T1000 (cell line): ENCODE data around the gene SMTNL2.

Experiments
- DNase-seq: peaks from one replicate; lab custom pipeline; 2025; ENCODE audit warnings: mixed read lengths; lab: John Stamatoyannopoulos, UW

The SMTNL2 gene

DNA sequence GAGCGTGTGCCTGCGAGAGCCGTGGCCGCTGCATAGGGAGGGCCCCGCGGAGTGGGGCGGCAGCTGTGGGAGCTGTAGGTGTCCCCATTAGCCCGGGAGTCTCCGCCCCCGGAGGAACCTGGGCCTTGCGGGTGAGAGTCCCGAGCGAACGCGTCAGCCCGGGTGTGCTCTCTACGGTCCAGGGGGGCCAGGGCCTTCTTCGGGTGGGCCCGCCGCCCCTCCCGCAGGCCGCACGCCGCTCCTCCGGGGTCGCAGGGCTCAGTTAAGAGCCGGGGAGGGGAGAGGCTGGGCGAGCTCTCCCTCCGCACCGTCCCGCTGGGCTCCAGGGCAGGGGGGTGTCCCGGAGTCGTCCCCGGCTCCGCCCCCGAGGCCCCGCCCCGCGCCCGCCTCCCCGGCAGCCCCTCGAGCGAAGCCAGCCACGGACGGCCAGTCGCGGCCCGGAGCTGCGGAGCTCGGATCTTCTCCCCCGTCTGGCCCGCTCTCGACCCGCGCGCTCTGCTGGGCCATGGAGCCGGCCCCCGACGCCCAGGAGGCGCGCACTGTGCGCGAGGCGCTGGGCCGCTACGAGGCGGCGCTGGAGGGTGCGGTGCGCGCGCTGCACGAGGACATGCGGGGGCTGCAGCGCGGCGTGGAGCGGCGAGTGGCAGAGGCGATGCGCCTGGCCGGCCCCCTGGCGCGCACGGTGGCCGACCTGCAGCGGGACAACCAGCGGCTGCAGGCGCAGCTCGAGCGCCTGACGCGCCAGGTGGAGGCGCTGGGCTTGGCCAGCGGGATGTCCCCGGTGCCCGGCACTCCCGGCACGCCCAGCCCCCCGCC lies at the start of gene SMTNL2:
Gene SMTNL2 (plus strand): TSS at position 429 of the 816 bp plus-strand sequence. CDS start 77 bp downstream, at position 506.
- DNase-seq = no peak

- DNase-seq = no peak
Measured at GRCh38 chr17:4534928-4535666, 49.2 kb upstream of the SMTNL2 start.

DNA sequence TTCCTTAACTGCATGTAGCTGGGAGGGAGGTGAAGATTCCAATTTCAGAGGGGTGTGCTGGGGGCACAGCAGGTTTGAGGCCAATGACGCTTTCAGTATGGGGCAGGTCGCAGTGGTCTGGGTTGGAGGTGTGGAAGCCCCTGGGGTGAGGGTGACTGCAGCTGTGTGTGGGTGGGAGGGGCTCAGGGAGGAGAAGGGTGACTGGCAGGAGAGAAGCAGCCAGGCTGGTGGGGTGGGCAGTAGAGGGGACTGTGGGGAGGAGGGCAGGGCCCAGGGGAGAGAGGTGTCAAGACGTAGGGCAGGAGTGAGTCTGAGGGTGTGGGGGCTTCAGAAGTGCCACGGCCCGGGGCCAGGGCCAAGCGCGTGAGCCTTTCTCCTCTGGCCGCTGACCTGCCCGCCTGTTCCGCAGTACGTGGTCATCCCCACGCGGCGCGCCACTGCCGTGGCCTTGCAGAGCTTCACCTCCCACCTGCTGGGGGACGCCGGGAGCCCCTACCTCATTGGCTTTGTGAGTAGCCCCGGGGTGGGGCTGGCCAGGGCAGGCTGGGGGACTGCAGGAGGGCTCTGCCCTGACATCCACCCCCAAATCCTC lies 48.6 kb upstream of the SMTNL2 start:
- no peak for DNase-seq

- no peak for DNase-seq
Measured at GRCh38 chr17:4536259-4536741, 48.0 kb upstream of the SMTNL2 start.

GRCh38 chr17:4536742-4537411 lies 47.5 kb upstream of the SMTNL2 start:
- DNase-seq = no peak

- no peak for DNase-seq
Measured at GRCh38 chr17:4537451-4538235, 46.7 kb upstream of the SMTNL2 start.

DNA sequence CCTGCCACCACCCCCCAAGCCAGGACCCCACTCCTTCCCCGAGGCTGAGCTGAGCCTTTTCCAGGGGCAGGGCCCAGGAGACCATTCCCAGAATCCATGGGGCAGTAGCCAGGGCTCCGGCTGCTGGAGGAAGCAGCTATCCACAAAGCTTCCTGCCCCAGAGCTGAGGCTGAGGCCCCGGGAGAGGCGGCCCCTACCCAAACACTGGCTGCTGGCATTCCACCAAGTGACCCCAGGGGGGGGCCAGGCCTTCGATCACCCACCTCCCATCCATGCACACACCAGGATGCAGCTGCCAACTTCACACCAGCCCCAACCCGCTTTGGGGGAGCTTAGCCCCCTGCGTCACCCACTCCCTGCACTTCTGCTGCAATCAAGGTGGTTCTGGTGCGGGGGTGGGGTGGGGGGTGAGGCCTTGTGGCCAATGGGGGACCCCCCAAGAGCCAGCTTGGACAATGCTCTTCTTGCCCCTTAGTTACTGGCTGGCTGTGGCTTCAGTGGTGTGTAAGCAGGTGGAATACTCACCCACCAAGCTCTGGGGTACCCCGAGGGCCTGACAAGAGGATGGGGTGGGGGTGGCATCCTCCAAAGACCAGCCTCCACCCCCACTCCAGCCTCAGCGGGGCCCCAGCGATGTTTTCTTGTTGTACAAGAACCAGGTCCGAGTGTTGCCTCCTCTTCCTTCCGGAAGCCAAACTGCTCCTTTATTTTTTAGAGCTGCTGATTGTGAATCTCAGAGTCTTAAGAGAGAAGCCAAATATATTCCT lies 45.9 kb upstream of the SMTNL2 start:
- no peak for DNase-seq

GRCh38 chr17:4539025-4539424 lies 45.3 kb upstream of the SMTNL2 start:
- no peak for DNase-seq

DNA sequence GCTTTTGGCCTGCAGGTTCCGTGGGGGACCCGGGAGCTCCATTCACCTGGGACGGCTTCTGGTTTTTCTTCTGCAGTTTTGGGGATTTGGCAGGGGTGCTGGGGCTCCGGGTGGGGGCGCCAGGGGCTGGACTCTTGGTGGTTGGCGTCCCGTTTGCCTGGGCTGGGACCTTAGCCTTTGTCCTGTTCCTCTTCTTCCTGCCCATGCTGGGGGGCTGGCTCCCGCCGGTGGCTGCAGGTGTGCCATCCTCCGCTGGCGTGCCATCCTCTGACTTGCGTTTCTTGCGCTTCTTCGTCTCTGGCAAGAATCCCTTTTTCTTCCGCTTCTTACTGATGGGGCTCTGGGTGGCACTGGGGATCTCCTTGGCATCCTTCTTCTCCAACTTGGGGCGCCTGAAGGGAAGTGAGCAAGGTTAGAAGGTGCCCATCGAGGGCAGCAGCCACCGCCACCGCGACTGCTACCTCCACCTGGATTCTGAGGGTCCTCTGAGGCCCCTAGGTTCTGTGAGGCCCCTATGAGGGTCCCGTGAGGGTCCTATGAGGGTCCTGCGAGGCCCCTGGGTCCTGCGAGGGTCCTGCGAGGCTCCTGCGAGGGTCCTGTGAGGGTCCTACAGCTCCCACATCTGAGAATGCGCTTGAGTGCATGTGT lies 44.6 kb upstream of the SMTNL2 start:
- no peak for DNase-seq

GRCh38 chr17:4540224-4540651 lies 44.1 kb upstream of the SMTNL2 start:
- DNase-seq = no peak

DNA sequence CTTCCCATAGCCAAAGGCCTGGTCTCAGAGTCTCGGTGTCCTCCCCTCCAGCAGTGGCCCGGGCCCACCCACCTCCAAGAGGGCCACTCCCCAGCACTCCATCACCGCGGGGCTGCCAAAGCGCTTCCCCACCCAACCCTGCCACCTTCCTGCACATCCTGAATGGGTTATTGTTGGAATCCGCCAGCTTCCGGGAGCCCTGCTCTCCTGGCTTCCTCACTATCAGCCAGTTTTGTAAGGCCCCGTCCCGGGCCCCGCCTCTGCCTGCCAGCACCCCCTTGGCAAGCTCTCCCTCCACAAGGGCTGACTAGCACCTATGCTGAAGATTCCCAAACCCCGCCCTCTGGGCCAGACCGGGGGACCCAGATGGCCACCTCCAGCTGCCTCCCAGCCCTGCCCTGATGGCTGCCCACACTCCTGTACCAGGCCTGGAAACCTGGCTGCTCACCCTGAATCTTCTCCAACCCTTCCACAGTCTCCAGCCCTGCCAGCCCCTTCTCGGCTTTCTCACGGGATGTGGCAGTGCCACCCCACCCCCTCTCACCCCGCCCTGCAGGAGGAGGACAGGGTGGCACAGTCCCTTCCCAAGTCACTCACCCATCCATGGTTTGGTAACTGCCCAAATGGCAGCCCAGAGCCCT lies 43.5 kb upstream of the SMTNL2 start:
- DNase-seq = no peak

- DNase-seq = no peak
Measured at GRCh38 chr17:4541328-4542002, 42.9 kb upstream of the SMTNL2 start.

GRCh38 chr17:4542003-4542725 lies 42.2 kb upstream of the SMTNL2 start:
- no peak for DNase-seq

DNA sequence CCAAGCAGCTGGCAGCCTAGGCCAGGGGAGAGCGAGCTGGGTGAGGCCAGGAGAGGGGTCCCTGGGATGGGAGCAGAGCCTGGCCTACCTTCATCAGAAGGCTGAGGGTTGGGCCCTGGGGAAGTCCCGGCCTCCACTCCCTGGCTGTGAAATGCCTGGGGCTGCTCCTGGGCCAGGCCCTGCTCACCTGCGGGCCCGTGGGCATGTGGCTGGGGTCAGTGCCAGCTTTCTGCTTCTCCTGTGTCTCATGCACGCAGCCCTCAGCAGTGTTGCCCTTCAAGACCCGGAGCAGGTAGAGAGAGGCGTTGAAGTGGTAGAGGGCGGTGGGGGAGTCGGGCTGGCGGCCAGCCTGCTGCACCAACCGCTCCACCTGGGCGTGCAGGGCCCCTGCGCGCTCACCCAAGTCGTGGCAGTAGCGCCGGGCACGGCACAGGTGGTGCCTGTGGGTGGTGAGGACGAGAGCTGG lies 41.6 kb upstream of the SMTNL2 start:
- no peak for DNase-seq

- no peak for DNase-seq
Measured at GRCh38 chr17:4543557-4544026, 40.7 kb upstream of the SMTNL2 start.

GRCh38 chr17:4544135-4544950 lies 40.0 kb upstream of the SMTNL2 start:
- DNase-seq = no peak

- no peak for DNase-seq
Measured at GRCh38 chr17:4544951-4545216, 39.4 kb upstream of the SMTNL2 start.
